AG04450 (cell line): ENCODE results near the gene FHIT. TPM values are rescaled to one million over a fixed set of nuclear protein-coding genes. Genes with fewer than 3 reads are reported as not detected.

ENCODE experiments used
- CTCF ChIA-PET: fragments of 300-600, 350-600 bp; formaldehyde crosslinking; extraction: SDS; loops from one replicate; lab custom pipeline; 2022; ENCODE audit warnings: antibody characterized with exemption, inconsistent platforms; lab: Charles Lee
- POLR2A ChIA-PET: fragments of 350-600 bp; formaldehyde crosslinking; extraction: SDS; loops from one replicate; lab custom pipeline; 2021; ENCODE audit warnings: antibody characterized with exemption, inconsistent platforms; lab: Yijun Ruan, JAX
- DNase-seq: peaks from one replicate; pipeline ENCODE4 v3.0.0-alpha.2; 2011; ENCODE audit warnings: low read depth, low spot score
- H3K27ac ChIP-seq: one replicate; pipeline ENCODE4 v1.5.1; 2012; ENCODE audit warnings: low read depth, low read length, control low read depth
- H3K27me3 ChIP-seq: one replicate; pipeline ENCODE4 v1.6.0; 2012; ENCODE audit warnings: low read length; ENCODE audit not compliant: control insufficient read depth, insufficient read depth
- H3K4me3 ChIP-seq: 2 replicates; pipeline ENCODE4 v1.5.1; 2011; ENCODE audit warnings: mild to moderate bottlenecking, low read depth, low read length, control low read depth
- H3K9me3 ChIP-seq: 2 replicates; pipeline ENCODE4 v1.5.1; 2012; ENCODE audit warnings: low read length; ENCODE audit not compliant: control insufficient read depth, insufficient read depth
- polyA plus RNA-seq: library from polyadenylated mRNA; depleted of rRNA; stranded (reverse); fragments of >200 nt; gene quantifications from 2 replicates; pipeline ENCODE4 v1.2.3, GENCODE V29; 2011
- TF ChIP-seq, protein P1 (sequence below): IDR thresholded peaks from 2 replicates; pipeline ENCODE4 v1.5.1; 2011; ENCODE audit warnings: low read depth, low read length, control low read depth, inconsistent platforms

The FHIT gene
- polyA plus RNA-seq, 1 experiment: 0.17 TPM

DNA sequence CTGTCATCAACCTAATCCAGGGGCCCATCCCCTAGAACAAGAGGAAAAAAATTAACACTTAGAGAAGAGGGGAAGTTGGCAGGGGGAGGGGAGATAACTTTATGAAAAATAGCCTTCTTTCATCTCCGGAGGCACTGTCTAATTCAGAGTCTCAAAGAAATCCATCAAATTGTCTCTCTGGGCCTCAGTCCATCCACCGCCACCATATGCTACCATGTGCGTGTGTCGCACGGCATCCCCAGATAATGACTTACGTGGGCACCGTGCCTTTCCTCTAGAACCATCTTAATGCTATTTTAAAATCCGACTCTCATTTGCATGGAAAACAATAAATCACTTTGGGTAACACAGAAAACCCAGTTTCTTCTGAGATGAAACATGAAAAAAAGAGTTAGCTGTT is 619.7 kb downstream of the FHIT start:
- ChIA-PET POLR2A (no interaction called here), CTCF (no interaction called here)
- peaks cover 3% of the 10 kb centered on the region for H3K27me3 ChIP-seq
- DNase-seq: no peak
- no peak overlapping the region for H3K27ac ChIP-seq
- TF ChIP-seq, protein P1, sequence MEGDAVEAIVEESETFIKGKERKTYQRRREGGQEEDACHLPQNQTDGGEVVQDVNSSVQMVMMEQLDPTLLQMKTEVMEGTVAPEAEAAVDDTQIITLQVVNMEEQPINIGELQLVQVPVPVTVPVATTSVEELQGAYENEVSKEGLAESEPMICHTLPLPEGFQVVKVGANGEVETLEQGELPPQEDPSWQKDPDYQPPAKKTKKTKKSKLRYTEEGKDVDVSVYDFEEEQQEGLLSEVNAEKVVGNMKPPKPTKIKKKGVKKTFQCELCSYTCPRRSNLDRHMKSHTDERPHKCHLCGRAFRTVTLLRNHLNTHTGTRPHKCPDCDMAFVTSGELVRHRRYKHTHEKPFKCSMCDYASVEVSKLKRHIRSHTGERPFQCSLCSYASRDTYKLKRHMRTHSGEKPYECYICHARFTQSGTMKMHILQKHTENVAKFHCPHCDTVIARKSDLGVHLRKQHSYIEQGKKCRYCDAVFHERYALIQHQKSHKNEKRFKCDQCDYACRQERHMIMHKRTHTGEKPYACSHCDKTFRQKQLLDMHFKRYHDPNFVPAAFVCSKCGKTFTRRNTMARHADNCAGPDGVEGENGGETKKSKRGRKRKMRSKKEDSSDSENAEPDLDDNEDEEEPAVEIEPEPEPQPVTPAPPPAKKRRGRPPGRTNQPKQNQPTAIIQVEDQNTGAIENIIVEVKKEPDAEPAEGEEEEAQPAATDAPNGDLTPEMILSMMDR: no peak
- no peaks in the 10 kb centered on the region for H3K9me3 ChIP-seq
- no peak overlapping the region for H3K4me3 ChIP-seq

DNA sequence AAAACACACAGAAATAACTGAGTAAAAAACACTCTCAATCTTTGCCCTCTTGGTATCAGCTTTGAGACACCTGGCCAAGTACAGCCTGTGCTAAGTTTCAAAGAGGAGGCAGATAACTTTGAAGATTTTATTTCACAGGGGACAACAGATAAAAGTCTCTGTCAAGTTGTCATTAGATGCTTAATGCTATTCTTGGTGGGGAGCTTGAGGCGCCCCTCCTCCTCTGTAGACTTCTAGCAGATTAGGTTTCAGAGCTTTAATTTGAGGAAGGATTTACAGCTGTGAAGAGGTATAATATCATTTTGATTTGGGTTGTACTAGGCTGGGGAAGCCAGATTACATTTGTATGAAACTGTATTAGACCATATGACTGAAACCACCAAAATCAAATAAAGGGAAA is 620.3 kb downstream of the FHIT start:
- Histone ChIP-seq H3K4me3 (no peak overlapping the region), H3K27ac (no peak overlapping the region), H3K27me3 (peaks cover 3% of the 10 kb centered on the region), H3K9me3 (no peaks in the 10 kb centered on the region)
- ChIA-PET POLR2A (no interaction called here), CTCF (interaction anchor here (0.7 kb wide), 1 partner anchor 395 kb away, joined by 4 read pairs; no protein-coding TSS in a partner anchor)
- TF ChIP-seq, protein P1: no peak
- no peak for DNase-seq

DNA sequence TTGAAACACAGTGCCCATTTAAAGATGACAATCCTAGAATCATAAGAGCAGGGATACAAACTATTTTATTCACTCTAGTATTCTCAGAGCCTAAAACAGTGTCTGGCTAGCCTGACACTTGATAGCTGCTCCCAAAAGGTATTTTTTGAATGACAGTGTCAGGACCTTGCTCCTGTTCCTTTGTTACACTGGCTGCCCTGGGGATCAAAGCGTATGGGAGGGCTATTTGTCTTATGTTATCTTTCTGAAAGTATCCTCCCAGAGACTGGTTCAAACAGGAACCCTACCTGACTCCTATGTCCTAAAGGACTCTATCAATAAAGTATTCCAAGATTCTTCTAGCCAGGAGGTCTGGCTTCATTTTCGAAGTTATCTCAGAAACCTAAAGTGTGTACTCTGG is 621.4 kb downstream of the FHIT start:
- CTCF ChIA-PET: interaction anchor here (0.6 kb wide), 1 partner anchor 10 kb away, joined by 3 read pairs; no protein-coding TSS in a partner anchor
- TF ChIP-seq, protein P1: no peak
- H3K27ac ChIP-seq: no peak overlapping the region
- POLR2A ChIA-PET: no interaction called here
- peaks cover 3% of the 10 kb centered on the region for H3K27me3 ChIP-seq
- H3K9me3 ChIP-seq: no peaks in the 10 kb centered on the region
- DNase-seq: no peak
- no peak overlapping the region for H3K4me3 ChIP-seq

DNA sequence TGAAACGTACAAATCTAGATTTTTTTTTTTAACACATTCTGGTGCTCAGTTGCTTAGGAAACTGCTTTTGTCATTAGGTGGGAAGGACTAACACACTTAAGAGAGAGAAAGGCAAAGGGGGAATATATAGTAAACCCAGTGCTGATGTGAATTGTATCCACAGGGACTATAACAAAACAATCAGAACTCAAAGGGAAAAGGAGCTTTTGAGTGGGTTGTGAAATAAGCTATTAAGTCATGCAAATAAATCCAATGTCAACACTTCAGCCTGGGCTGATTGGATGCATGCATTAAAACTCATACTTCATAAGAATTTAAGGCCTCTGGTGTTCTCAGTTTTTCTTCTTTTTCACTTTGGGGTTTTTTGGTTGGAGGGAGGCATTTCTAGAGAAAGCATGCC is 628.9 kb downstream of the FHIT start:
- no peak overlapping the region for H3K27ac ChIP-seq
- CTCF ChIA-PET: no interaction called here
- POLR2A ChIA-PET: no interaction called here
- H3K9me3 ChIP-seq: no peaks in the 10 kb centered on the region
- no peaks in the 10 kb centered on the region for H3K27me3 ChIP-seq
- TF ChIP-seq, protein P1: no peak
- DNase-seq: no peak
- no peak overlapping the region for H3K4me3 ChIP-seq

DNA sequence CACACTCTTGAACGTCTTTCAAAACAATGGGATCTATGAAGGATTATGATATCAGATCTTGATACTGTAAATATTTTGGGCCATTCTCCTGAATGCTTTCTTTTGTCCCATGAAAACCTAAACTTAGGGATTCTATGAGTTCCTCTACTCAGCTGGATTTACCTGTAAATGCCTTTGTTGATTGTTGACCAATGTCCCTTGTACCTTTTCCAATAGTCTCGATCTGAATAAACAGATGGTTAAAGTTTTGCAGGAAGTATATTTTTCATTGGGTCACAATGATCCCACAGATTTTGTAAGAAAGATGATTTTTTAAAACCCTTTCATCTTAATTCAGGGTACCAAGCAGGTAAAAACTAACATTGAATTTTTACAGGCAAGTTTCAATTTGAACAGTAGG is 634.1 kb downstream of the FHIT start:
- ChIA-PET POLR2A (no interaction called here), CTCF (no interaction called here)
- no peak overlapping the region for H3K4me3 ChIP-seq
- no peak overlapping the region for H3K27ac ChIP-seq
- DNase-seq: no peak
- no peaks in the 10 kb centered on the region for H3K9me3 ChIP-seq
- TF ChIP-seq, protein P1: no peak
- no peaks in the 10 kb centered on the region for H3K27me3 ChIP-seq
